Panc1 (cell line): Measurements from ENCODE around the gene SFSWAP. TPM values are rescaled to one million over a fixed set of nuclear protein-coding genes. Genes with fewer than 3 reads are reported as not detected.

Source experiments
- ATAC-seq: fragments of 200-7000 bp; cut with Tn5 transposase; 2 replicates; pipeline ENCODE4 v1.9.1; 2020; ENCODE audit warnings: mild to moderate bottlenecking, moderate library complexity
- BruUV-seq: library from RNA; stranded (reverse); fragments of 400-500 nt; replicated peaks from 2 replicates; lab custom pipeline; 2021; lab: Mats Ljungman, UMichigan
- CTCF ChIA-PET: fragments of 300-600 bp; sonication (Branson Sonifier 250); formaldehyde crosslinking; loops from one replicate; lab custom pipeline; 2022; ENCODE audit warnings: antibody characterized with exemption; lab: Charles Lee
- POLR2A ChIA-PET: fragments of 300-600 bp; sonication (Branson Sonifier 250); formaldehyde crosslinking; loops from one replicate; lab custom pipeline; 2022; ENCODE audit warnings: antibody characterized with exemption; lab: Charles Lee
- DNase-seq: peaks from one replicate; pipeline ENCODE4 v3.0.0-alpha.2; 2010; ENCODE audit warnings: low read depth, low spot score
- H3K27ac ChIP-seq: 2 replicates; pipeline ENCODE4 v1.5.1; 2011; ENCODE audit warnings: mild to moderate bottlenecking, low read length, inconsistent platforms
- H3K27me3 ChIP-seq: fragments of 200-500 bp; sonication (Bioruptor generic); 2 replicates; pipeline ENCODE4 v1.6.0; 2014; ENCODE audit warnings: low read length, inconsistent platforms; ENCODE audit not compliant: control insufficient read depth, insufficient read depth
- H3K36me3 ChIP-seq: fragments of 200-500 bp; sonication (Bioruptor generic); 2 replicates; pipeline ENCODE4 v1.5.1; 2014; ENCODE audit warnings: inconsistent platforms, mild to moderate bottlenecking, low read length, moderate library complexity; ENCODE audit not compliant: control insufficient read depth, insufficient read depth
- H3K4me1 ChIP-seq: 2 replicates; pipeline ENCODE4 v1.5.1; 2011; ENCODE audit warnings: inconsistent platforms, mild to moderate bottlenecking, low read length, moderate library complexity; ENCODE audit not compliant: control insufficient read depth, insufficient read depth
- H3K4me3 ChIP-seq, 2 experiments: 2 replicates each; pipeline ENCODE4 v1.5.1; 2011 to 2012; ENCODE audit warnings: low read depth in 2 of 2, low read length in 2 of 2, mild to moderate bottlenecking in 2 of 2, inconsistent platforms in 1 of 2, moderate library complexity in 1 of 2
- H3K9me3 ChIP-seq: fragments of 200-500 bp; sonication (Bioruptor generic); 2 replicates; pipeline ENCODE4 v1.5.1; 2014; ENCODE audit warnings: low read depth, mild to moderate bottlenecking, inconsistent platforms, low read length, moderate library complexity; ENCODE audit not compliant: control insufficient read depth, insufficient read depth
- POLR2AphosphoS5 ChIP-seq: IDR thresholded peaks from 2 replicates; pipeline ENCODE4 v1.6.1; 2012; ENCODE audit warnings: mild to moderate bottlenecking, low read depth, low read length, moderate library complexity
- SIN3A ChIP-seq: IDR thresholded peaks from 2 replicates; pipeline ENCODE4 v1.6.1; 2012; ENCODE audit warnings: low read depth, mild to moderate bottlenecking, low read length, moderate library complexity, borderline replicate concordance; ENCODE audit not compliant: insufficient read depth
- TCF7L2 ChIP-seq: IDR thresholded peaks from 2 replicates; pipeline ENCODE4 v1.6.1; 2011; ENCODE audit warnings: mild to moderate bottlenecking, low read depth, low read length, inconsistent platforms
- in situ Hi-C: cut with HindIII; loops from 2 replicates; pipeline ENCODE4 v1.10.0; 2016; ENCODE audit warnings: low sequenced_read_pairs, low pct_unique_long_range_greater_than_20kb
- intact Hi-C: fragments of 100-400 bp; cut with micrococcal nuclease; formaldehyde crosslinking; loops from one replicate; pipeline ENCODE4 v1.10.0; 2022; ENCODE audit not compliant: unreplicated experiment
- total RNA-seq: library from RNA; stranded (reverse); gene quantifications from one replicate; pipeline ENCODE4 v1.2.1, GENCODE V29; 2021; ENCODE audit not compliant: unreplicated experiment
- TF ChIP-seq, protein P1 (sequence below): fragments of 450-650 bp; IDR thresholded peaks from 2 replicates; pipeline ENCODE4 v1.5.1; 2017; ENCODE audit warnings: mild to moderate bottlenecking
- TF ChIP-seq, protein P2 (sequence below), 2 experiments: IDR thresholded peaks; 2 replicates each; pipeline ENCODE4 v1.6.1; 2011 to 2012; ENCODE audit warnings: low read depth in 2 of 2, control low read depth in 1 of 2, low read length in 1 of 2, mild to moderate bottlenecking in 1 of 2, moderate library complexity in 1 of 2; ENCODE audit not compliant: insufficient read depth in 1 of 2

Gene SFSWAP
- total RNA-seq, 1 experiment from 2014 or later = 41.6 TPM

DNA sequence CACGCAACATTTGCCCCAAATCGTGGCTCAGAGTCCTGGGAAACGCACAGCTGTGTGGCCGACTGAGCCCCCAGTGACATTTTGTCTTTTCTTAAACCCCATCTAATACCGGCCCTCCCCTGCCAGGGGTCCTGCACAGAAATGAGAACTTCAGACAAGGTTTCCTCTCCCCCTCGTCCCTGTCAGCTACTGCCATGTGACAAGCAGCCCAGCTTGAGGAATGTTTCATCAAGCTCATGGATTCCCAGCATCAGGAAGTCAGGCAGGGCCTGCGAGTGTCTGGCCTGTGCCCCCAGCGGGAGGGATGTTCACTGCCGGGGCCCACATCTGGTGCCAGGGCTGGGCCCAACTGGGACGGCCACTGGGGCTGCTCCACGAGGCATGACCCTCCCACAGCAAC lies 133.2 kb downstream of the SFSWAP start:
- Histone ChIP-seq H3K36me3 (no peaks in the 10 kb centered on the region), H3K27me3 (no peaks in the 10 kb centered on the region), H3K4me3 (no peak overlapping the region), H3K4me1 (no peaks in the 10 kb centered on the region), H3K9me3 (no peaks in the 10 kb centered on the region), H3K27ac (no peak overlapping the region)
- no peak for TF ChIP-seq SIN3A
- TF ChIP-seq, protein P1, sequence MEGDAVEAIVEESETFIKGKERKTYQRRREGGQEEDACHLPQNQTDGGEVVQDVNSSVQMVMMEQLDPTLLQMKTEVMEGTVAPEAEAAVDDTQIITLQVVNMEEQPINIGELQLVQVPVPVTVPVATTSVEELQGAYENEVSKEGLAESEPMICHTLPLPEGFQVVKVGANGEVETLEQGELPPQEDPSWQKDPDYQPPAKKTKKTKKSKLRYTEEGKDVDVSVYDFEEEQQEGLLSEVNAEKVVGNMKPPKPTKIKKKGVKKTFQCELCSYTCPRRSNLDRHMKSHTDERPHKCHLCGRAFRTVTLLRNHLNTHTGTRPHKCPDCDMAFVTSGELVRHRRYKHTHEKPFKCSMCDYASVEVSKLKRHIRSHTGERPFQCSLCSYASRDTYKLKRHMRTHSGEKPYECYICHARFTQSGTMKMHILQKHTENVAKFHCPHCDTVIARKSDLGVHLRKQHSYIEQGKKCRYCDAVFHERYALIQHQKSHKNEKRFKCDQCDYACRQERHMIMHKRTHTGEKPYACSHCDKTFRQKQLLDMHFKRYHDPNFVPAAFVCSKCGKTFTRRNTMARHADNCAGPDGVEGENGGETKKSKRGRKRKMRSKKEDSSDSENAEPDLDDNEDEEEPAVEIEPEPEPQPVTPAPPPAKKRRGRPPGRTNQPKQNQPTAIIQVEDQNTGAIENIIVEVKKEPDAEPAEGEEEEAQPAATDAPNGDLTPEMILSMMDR = no peak
- in situ Hi-C loops (no loop called here), intact Hi-C loops (no loop called here)
- BruUV-seq = no TSS peak
- DNase-seq (no peak), ATAC-seq (no peak)
- ChIA-PET POLR2A (no interaction called here), CTCF (interaction anchor here (0.6 kb wide), 1 partner anchor 232 kb away, joined by 7 read pairs; no protein-coding TSS in a partner anchor)

DNA sequence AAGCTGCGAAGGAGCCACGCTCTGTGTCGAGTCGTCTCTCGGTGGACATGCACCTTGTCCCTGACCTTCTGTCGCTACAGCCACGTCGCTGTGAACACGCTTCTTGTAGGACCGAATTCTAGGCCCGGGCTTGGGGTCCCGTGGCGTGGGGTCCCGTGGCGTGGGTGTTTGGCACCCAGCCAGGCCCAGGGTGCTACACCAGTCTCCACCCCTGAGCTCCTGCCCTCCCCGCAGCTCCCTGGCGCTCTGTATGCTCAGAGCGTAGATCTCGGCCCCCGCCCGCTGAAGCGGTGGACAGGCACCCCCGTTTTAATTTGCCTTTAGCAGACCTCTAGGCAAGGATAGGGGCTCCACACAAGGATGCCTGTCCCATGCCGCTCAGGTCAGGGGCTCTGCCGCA lies 133.8 kb downstream of the SFSWAP start:
- H3K27me3 ChIP-seq = no peaks in the 10 kb centered on the region
- ATAC-seq (no peak), DNase-seq (no peak)
- in situ Hi-C loops = no loop called here
- H3K4me1 ChIP-seq = no peaks in the 10 kb centered on the region
- H3K4me3 ChIP-seq = no peak overlapping the region
- no peaks in the 10 kb centered on the region for H3K36me3 ChIP-seq
- TF ChIP-seq, protein P1 = no peak
- TF ChIP-seq POLR2AphosphoS5 (no peak), TCF7L2 (no peak), SIN3A (no peak)
- TF ChIP-seq, protein P2, sequence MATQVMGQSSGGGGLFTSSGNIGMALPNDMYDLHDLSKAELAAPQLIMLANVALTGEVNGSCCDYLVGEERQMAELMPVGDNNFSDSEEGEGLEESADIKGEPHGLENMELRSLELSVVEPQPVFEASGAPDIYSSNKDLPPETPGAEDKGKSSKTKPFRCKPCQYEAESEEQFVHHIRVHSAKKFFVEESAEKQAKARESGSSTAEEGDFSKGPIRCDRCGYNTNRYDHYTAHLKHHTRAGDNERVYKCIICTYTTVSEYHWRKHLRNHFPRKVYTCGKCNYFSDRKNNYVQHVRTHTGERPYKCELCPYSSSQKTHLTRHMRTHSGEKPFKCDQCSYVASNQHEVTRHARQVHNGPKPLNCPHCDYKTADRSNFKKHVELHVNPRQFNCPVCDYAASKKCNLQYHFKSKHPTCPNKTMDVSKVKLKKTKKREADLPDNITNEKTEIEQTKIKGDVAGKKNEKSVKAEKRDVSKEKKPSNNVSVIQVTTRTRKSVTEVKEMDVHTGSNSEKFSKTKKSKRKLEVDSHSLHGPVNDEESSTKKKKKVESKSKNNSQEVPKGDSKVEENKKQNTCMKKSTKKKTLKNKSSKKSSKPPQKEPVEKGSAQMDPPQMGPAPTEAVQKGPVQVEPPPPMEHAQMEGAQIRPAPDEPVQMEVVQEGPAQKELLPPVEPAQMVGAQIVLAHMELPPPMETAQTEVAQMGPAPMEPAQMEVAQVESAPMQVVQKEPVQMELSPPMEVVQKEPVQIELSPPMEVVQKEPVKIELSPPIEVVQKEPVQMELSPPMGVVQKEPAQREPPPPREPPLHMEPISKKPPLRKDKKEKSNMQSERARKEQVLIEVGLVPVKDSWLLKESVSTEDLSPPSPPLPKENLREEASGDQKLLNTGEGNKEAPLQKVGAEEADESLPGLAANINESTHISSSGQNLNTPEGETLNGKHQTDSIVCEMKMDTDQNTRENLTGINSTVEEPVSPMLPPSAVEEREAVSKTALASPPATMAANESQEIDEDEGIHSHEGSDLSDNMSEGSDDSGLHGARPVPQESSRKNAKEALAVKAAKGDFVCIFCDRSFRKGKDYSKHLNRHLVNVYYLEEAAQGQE (IDR thresholded peaks at IDR 0.05; ENCODE audit: insufficient read depth in 1 of 2, low read depth in 2 of 2, low read length in 1 of 2) = no peak
- H3K27ac ChIP-seq = no peak overlapping the region
- intact Hi-C loops = no loop called here
- no TSS peak for BruUV-seq
- H3K9me3 ChIP-seq = no peaks in the 10 kb centered on the region
- ChIA-PET POLR2A (no interaction called here), CTCF (no interaction called here)

DNA sequence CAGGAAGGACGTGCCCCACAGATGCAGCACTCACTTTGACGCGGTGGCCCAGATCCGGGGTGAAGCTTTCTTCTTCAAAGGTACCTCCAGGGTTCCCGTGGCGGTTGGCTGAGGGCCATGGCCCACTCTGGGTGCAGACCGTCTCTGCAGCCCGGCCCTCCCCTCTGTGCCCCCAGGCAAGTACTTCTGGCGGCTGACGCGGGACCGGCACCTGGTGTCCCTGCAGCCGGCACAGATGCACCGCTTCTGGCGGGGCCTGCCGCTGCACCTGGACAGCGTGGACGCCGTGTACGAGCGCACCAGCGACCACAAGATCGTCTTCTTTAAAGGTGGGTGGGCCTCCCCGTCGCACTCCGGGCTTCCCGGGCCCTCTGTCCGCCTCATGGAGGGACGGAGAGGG lies 134.2 kb downstream of the SFSWAP start:
- BruUV-seq = no TSS peak
- intact Hi-C loops = no loop called here
- Histone ChIP-seq H3K27ac (no peak overlapping the region), H3K27me3 (no peaks in the 10 kb centered on the region), H3K4me3 (no peak overlapping the region), H3K9me3 (no peaks in the 10 kb centered on the region), H3K4me1 (no peaks in the 10 kb centered on the region), H3K36me3 (no peaks in the 10 kb centered on the region)
- ATAC-seq (no peak), DNase-seq (no peak)
- in situ Hi-C loops = no loop called here
- TF ChIP-seq, protein P2 (IDR thresholded peaks at IDR 0.05; ENCODE audit: insufficient read depth in 1 of 2, low read depth in 2 of 2, low read length in 1 of 2) = no peak
- no peak for TF ChIP-seq SIN3A
- TF ChIP-seq TCF7L2 = no peak
- no peak for TF ChIP-seq POLR2AphosphoS5
- TF ChIP-seq, protein P1 = no peak
- POLR2A ChIA-PET = no interaction called here
- CTCF ChIA-PET = no interaction called here
